KMS-11 (cell line): ENCODE results near the gene MDC1.

Source experiments
- H2AFZ ChIP-seq: fragments of 200-600 bp; sonication (generic); 2 replicates; pipeline ENCODE4 v1.6.1; 2016; ENCODE audit warnings: antibody characterized with exemption, mixed run types, low read depth
- H3K27ac ChIP-seq: fragments of 200-600 bp; sonication (generic); 2 replicates; pipeline ENCODE4 v1.6.1; 2016; ENCODE audit warnings: mild to moderate bottlenecking, mixed run types
- H3K27me3 ChIP-seq: fragments of 200-600 bp; sonication (generic); 2 replicates; pipeline ENCODE4 v1.6.1; 2017; ENCODE audit warnings: mild to moderate bottlenecking, low read depth, mixed run types, moderate library complexity; ENCODE audit not compliant: insufficient read depth
- H3K36me3 ChIP-seq: fragments of 200-600 bp; sonication (generic); 2 replicates; pipeline ENCODE4 v1.6.1; 2017; ENCODE audit warnings: mild to moderate bottlenecking, mixed run types; ENCODE audit not compliant: insufficient read depth
- H3K4me1 ChIP-seq: fragments of 200-600 bp; sonication (generic); 2 replicates; pipeline ENCODE4 v1.6.1; 2016; ENCODE audit warnings: mild to moderate bottlenecking, low read depth, mixed run types; ENCODE audit not compliant: poor library complexity, severe bottlenecking
- H3K4me2 ChIP-seq: fragments of 200-600 bp; sonication (generic); 2 replicates; pipeline ENCODE4 v1.7.0; 2016; ENCODE audit warnings: mild to moderate bottlenecking, mixed run types
- H3K4me3 ChIP-seq: fragments of 200-600 bp; sonication (generic); IDR thresholded peaks from 2 replicates; pipeline ENCODE4 v1.6.1; 2017; ENCODE audit warnings: low read depth, low read length, mixed read lengths; ENCODE audit not compliant: insufficient read depth
- H3K79me2 ChIP-seq: fragments of 200-600 bp; sonication (generic); 2 replicates; pipeline ENCODE4 v1.6.1; 2016; ENCODE audit warnings: low read depth, mixed run types; ENCODE audit not compliant: insufficient read depth
- H3K9ac ChIP-seq: fragments of 200-600 bp; sonication (generic); 2 replicates; pipeline ENCODE4 v1.6.1; 2016; ENCODE audit warnings: mild to moderate bottlenecking, mixed run types
- H4K20me1 ChIP-seq: fragments of 200-600 bp; sonication (generic); 2 replicates; pipeline ENCODE4 v1.6.1; 2016; ENCODE audit warnings: mild to moderate bottlenecking, mixed run types; ENCODE audit not compliant: insufficient read depth
- TF ChIP-seq, protein P1 (sequence below): fragments of 200-600 bp; sonication (generic); conservative IDR thresholded peaks from 2 replicates; pipeline ENCODE4 v1.6.1; 2017; ENCODE audit warnings: low read depth, mild to moderate bottlenecking, antibody characterized with exemption, low read length, moderate library complexity, mixed read lengths

The MDC1 gene

DNA sequence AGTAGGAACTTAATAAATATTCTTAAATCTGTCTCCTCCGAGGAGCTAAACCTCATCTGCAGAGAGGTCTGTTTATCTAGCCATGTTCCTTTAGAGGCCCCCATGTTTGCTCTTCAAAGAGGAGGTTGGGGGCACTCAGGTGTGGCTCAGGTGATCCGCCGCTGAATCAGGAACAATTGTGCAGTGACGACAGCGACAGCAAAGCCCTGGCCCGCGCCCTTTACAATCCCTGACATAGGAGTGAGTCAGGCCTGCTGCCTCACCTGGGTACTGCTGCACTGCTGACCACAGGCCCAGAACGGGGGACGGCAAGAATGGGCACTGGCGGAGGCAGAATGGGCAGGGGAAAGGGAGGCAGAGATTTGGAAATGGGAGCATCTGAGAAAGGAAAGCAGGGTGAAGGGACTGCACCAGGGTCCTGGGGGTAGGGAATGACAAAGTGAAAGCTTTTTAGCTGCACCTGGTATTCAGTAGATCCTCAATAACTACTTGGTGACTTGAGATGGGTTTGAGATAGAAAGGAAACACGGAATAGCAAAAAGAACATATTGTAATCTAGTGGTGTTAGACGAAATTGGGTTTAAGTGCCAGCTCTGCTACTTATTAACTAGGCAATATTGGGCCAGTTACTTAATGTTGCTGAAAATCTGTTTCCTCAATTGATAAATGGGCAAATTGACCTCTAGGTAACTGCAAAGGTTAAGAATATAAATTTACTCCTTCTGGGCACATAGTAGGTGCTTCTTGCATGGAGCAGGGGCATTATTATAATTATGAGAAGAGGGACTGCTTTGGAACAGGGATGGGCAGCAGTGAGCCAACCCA lies 32.7 kb upstream of the MDC1 start:
- H3K79me2 ChIP-seq = no peaks in the 10 kb centered on the region
- no peak overlapping the region for H2AFZ ChIP-seq
- no peaks in the 10 kb centered on the region for H4K20me1 ChIP-seq
- no peak overlapping the region for H3K4me3 ChIP-seq
- H3K4me1 ChIP-seq = peaks cover 5% of the 10 kb centered on the region
- H3K27ac ChIP-seq = no peak overlapping the region
- H3K27me3 ChIP-seq = no peaks in the 10 kb centered on the region
- no peak overlapping the region for H3K9ac ChIP-seq
- H3K36me3 ChIP-seq = no peaks in the 10 kb centered on the region
- TF ChIP-seq, protein P1, sequence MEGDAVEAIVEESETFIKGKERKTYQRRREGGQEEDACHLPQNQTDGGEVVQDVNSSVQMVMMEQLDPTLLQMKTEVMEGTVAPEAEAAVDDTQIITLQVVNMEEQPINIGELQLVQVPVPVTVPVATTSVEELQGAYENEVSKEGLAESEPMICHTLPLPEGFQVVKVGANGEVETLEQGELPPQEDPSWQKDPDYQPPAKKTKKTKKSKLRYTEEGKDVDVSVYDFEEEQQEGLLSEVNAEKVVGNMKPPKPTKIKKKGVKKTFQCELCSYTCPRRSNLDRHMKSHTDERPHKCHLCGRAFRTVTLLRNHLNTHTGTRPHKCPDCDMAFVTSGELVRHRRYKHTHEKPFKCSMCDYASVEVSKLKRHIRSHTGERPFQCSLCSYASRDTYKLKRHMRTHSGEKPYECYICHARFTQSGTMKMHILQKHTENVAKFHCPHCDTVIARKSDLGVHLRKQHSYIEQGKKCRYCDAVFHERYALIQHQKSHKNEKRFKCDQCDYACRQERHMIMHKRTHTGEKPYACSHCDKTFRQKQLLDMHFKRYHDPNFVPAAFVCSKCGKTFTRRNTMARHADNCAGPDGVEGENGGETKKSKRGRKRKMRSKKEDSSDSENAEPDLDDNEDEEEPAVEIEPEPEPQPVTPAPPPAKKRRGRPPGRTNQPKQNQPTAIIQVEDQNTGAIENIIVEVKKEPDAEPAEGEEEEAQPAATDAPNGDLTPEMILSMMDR = no peak
- no peak overlapping the region for H3K4me2 ChIP-seq

DNA sequence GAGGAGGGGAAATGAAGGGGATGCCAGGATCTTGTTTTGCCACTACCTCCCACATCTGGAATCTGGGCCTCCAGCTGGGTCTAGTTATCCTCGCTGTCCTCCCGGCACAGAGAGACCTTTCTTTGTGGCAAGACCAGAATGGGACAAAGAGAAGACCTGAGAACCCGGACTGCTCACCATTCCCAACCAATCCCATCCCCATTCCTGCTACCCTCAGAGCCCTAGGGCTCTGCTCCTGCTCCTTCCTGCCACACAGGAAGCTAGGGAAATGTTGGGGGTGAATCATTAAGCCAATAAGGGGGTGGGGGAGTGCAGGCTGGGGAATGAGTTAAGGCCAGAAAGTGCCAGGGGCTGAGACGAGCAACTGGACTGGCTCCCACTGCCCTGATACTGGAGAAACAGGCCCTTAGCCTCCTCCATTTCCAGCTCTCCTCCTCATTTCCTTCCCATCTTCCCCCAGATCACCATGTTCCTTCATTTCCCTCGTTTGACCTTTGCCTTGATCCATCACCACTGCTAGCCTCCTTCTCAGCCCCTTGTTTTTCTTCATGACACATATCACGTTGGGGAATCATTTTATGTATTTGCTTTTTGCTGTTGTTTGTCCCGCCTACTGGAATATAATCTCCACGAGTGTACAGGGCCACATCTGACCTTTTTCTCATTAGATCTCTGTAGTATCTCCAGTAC lies 31.9 kb upstream of the MDC1 start:
- Histone ChIP-seq H2AFZ (no peak overlapping the region), H3K4me3 (no peak overlapping the region), H3K27ac (no peak overlapping the region), H3K27me3 (no peaks in the 10 kb centered on the region), H3K36me3 (no peaks in the 10 kb centered on the region), H4K20me1 (no peaks in the 10 kb centered on the region), H3K9ac (no peak overlapping the region), H3K4me2 (no peak overlapping the region), H3K4me1 (peaks cover 8% of the 10 kb centered on the region), H3K79me2 (no peaks in the 10 kb centered on the region)
- TF ChIP-seq, protein P1 = no peak

DNA sequence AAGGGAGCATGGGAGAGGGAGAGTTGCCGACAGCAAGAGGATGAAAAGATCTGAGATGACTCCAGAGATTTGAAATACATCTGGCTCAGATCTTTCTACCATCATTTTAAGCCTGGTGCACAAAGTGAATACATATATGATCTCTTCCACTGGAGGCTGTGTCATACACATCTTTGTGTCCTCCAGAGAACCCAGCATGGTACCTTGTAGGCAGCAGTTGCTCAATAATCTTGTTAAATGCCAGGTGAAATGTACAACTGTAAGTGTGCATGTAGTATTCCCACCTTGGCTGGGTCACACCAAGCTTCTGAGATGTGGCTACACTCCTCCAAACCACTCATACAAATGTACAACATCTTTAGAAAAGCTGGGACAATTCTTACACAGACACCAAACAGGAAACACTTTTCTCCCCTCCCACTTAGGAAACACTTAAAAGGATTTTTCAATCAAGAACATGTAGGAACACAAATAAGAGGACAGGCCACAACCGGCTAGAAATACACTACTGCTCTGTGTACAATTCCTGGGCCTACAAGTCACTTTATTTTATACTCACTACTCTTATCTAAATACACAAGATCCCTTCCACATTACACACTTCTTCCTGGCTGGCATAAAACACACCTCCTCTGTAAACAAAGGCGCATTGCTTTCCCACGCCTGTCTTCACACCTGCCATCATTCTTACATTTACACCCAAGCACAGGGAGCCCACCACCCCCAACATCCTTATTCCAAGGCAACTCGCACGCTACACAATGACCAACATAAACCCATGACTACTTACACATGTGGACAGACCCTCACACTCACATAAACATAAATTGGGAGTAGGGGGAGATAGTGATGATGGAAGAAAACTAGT lies 31.1 kb upstream of the MDC1 start:
- Histone ChIP-seq H3K27me3 (no peaks in the 10 kb centered on the region), H3K27ac (no peak overlapping the region), H3K36me3 (no peaks in the 10 kb centered on the region), H3K79me2 (no peaks in the 10 kb centered on the region), H3K9ac (no peak overlapping the region), H4K20me1 (no peaks in the 10 kb centered on the region), H2AFZ (no peak overlapping the region), H3K4me3 (no peak overlapping the region), H3K4me2 (no peak overlapping the region), H3K4me1 (peaks cover 13% of the 10 kb centered on the region)
- TF ChIP-seq, protein P1 = no peak

DNA sequence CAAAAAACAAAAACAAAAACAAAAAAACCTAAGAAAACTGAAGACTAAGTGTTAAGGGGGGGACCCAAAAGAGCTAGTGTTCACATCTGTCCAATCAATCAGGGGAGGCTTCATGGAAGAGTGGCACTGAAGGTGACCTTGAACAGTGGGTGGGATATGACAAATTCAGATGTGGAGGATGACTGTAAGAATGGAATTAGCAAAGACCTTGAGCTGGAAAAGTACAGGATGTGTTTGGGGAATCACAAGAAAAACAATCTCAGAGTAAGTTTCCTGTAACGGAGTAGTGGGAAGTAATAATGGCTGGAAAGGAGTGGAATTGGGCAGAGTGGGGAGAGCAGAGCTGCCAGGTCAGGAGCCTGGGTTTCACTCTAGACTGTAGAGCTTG lies 30.2 kb upstream of the MDC1 start:
- no peak overlapping the region for H3K4me2 ChIP-seq

More for the DNA sequence above, 30.2 kb upstream of the MDC1 start:
- TF ChIP-seq, protein P1 = no peak
- H2AFZ ChIP-seq = no peak overlapping the region
- no peak overlapping the region for H3K4me3 ChIP-seq
- no peaks in the 10 kb centered on the region for H3K36me3 ChIP-seq
- no peaks in the 10 kb centered on the region for H3K27me3 ChIP-seq
- no peaks in the 10 kb centered on the region for H3K79me2 ChIP-seq
- peaks cover 17% of the 10 kb centered on the region for H3K4me1 ChIP-seq
- H4K20me1 ChIP-seq = no peaks in the 10 kb centered on the region
- H3K27ac ChIP-seq = no peak overlapping the region
- H3K9ac ChIP-seq = no peak overlapping the region
